HG03103 (cell line): ENCODE results near the gene NAPB.
"Not testable (repeated sequence)": the region's sequence is repeated elsewhere in the genome, so short reads cannot be mapped to it uniquely, and the experiment has no call there.

Source experiments
- ATAC-seq: cut with Tn5 transposase; IDR thresholded peaks from one replicate; pipeline ENCODE4 v1.9.1; 2021; ENCODE audit warnings: low read depth; ENCODE audit not compliant: unreplicated experiment

The NAPB gene

DNA sequence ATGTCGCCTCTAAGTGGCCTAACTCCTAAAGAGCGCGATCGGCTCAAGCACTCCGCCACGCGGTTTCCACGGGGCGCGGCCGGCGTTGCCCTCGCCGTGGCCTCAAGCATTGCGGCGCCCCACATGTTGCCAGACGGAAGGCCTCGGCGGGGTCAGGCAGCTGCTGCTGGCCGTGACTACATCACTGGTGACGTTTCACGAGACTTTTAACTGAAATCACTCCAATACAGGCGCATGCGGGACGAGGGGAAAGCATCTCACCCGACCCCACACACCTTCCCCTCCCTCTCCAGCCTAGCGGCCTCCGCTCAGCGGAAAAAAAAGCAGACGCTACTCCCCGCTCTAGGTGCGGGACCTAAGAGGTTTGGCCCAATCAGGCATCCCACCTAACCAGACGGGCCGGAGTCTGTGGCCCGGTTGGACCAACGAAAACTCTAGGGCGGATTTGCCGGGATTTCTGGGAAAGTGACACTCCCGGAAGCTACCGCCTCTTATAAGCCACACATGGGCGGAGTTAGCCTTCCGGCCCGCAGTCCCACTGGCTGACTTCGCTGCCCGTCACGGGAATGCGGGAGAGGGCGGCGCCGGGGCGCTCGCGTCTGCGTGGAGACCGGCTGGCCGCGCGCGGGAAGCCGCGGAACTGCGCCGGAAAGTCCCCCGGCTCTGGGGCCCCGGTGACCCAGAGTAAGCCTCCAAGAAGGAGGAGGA lies 70.9 kb downstream of the NAPB start, which contains the start of gene NXT1:
NXT1 (plus strand) TSS at position 596 of the 708 bp plus-strand sequence. CDS start 3,251 bp downstream, outside the sequence.
- ATAC-seq = peak; percentile 80

DNA sequence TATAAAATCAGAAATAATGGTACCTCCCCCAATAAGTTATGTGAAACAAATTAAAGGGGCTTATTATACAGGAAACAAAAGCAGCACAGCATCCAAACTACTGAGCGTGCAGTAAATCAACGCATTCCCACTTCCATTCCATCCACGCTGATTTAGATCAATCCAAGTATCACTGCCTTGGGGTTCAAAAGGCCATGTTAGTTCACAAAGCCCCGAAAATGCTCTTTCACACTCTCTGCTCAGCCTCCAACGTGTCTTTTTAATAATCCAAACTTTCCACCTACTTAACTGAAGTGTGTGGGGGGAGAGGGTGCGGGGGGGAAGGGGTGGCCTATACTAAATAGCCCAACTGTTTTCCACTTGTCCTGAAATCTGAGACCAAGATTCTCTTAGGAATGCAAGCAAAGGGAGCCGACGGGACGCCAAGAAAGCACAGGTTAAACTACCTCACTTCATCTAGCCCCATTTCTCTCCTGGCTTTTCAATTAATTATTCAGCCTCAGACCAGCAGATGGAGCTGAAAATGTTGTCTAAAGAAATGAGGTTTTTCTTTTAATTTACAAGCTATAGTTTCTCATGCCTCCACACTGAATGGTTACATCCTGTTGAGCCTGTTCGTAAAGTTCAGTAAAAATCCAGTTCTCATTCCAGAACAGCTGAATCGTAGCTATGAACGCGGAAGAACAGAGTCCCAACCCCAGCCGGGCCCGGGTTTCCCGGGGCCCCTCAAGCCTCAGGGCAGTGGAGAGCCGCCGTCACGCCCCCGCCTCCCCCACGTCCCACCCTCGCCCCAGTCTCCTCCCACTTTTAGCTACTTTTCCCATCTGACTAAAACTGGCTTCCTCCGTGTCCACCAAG lies 71.7 kb downstream of the NAPB start:
- peak; percentile 36 for ATAC-seq

DNA sequence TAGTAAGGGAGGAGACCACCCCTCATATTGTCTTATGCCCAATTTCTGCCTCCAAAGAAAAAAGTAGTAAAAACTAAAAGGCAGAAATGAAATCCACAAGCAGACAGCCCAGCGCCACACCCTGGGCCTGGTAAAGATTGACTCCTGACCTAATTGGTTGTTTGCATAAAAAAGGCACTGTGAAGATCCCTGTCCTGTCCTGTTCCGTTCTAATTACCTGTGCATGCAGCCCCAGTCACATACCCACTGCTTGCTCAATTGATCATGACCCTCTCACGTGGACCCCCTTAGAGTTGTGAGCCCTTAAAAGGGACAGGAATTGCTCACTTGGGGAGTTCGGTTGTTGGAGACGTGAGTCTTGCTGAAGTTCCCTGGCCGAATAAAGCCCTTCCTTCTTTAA lies 72.8 kb downstream of the NAPB start:
- not testable (repeated sequence) for ATAC-seq

DNA sequence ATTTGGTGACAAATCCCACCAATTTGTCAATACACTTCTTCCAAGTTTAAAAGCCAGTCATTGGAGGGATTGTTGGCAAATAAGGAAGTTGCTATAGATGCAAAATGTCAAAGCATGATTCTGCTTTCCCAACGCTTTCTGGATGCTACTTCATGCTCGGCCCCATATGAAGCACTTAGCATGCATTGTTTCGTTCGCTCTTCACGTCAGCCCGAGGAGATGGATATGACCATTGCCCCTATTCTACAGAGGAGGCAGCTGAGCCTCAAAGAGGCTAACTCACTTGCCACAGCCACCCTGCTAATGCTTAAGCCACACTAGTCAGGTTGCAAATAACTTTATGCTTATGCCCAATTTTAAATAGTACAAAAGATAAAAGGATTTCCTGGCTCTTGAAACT lies 73.5 kb downstream of the NAPB start:
- ATAC-seq = no peak

DNA sequence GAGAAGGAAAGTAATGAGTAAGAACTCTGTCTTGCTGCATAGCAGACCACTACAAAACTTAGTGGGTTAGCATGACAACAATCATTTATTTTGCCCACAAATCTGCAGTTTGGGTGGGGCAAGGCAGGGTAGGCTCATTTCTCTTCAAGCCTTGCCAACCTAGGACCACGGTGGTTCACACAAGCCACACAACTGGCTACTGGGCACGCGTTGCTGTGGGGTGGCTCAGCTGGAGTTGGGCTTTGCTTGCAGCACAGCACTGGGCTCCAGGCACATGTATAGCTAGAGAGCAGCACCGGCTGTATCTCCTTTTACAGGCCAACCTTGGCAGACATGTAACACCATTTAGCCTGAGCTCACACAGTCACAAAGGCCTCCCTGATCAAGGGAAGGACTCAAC lies 75.3 kb downstream of the NAPB start:
- no peak for ATAC-seq

DNA sequence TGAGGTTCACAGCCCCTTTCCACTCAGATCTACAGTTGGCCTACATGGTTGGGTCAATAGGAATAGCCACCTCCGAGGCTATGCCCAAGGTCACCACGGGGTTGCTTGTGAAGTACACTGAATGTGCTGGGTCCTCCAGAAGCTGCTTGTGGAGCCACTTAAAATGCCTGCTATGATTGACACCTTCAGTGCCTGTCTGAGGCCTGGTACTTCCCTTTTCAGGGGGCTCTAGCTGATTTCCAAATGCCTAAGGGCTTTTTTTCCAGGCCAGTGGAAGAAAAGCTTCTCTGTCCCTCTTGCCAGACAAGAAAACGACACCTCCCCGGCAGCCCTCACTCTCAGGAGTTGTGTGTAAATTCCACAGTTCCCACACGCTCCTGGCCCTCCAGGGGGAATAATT lies 77.0 kb downstream of the NAPB start:
- no peak for ATAC-seq

DNA sequence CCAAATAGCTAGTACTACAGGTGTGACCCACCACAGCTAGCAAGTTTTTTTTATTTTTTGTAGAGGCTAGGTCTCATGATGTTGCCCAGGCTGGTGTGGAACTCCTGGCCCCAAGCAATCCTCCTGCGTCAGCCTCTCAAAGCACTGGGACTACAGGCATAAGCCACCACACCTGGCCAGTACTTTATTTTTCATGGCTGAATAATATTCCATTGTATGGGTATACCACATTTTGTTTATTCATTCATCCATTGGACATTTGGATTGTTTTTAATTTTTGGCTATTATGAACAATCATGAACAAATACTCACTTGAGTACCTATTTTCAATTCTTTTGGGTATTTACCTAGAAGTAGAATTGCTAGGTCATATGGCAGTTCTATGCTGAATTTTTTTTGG lies 77.7 kb downstream of the NAPB start:
- no peak for ATAC-seq

DNA sequence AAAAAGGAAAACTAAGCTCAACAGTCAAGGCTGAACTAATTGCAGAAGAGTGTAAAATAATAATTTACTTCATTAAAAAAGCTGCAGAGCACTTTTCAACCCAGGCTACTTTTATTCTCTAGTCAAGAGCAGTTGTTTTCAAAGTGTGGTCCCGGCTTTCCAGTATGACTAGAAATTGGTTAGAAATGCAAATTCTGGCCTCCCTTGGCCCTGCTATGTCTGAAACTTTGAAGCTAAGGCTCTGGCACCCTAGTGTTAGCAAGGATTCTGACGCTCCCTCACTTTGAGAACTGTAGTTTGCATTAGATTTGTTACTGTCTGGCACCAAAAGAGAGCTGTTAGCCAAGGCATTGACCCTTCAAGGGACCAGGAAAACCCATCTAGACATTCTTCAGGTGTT lies 80.2 kb downstream of the NAPB start:
- no peak for ATAC-seq

DNA sequence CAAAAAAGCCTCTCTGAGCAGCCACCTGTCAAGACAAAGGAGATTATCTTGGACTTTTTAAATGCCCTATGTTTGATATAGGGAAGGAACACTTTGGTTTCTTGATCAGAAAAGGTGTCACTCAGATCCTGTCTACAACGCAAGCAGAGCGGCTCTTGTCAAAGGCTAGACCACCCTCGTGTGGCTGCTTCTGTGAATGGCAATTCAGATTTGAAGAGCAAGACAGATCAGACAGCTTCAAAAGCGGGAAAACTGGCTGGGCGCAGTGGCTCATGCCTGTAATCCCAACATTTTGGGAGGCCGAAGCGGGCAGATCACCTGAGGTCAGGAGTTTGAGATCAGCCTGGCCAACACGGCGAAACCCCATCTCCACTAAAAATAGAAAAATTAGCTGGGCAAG lies 80.8 kb downstream of the NAPB start:
- no peak for ATAC-seq

DNA sequence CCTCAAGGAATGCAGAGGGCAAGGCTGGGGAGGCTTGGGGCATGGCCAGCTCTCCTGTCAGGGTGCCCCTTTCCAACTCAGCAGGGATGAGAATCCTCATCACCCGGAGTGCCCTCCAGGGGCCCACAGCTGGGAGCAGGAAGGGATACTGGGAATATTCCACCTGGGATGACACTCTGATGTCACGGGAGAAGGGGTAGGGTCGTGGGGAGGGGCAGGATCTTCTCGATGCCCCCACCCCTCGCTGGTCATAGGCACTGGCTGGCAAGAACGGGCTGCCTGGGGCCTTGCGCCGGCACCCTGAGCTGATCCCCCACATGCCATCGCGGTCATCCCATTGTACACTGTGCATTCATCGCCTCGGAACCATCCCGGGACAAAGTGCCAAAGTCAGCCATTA lies 81.3 kb downstream of the NAPB start:
- ATAC-seq = no peak

DNA sequence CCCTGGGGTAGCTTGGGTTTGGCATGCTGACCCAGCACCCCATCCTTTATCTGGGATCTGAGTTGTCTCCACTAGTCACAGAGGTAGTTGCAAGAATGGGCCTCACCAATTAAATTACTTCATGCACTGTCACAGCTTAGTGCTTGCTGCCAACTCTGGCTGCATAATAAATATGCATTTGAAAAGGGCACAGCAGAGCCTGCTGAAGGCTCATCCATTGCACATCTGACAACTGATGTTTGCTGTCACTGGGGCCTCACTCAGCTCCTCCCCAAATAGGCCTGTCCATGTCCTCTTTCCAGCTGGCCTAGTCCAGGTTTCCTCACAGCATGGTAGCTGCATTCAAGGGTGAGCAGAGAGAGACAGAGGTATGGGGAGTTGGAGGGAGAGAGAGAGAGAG lies 84.0 kb downstream of the NAPB start:
- no peak for ATAC-seq

DNA sequence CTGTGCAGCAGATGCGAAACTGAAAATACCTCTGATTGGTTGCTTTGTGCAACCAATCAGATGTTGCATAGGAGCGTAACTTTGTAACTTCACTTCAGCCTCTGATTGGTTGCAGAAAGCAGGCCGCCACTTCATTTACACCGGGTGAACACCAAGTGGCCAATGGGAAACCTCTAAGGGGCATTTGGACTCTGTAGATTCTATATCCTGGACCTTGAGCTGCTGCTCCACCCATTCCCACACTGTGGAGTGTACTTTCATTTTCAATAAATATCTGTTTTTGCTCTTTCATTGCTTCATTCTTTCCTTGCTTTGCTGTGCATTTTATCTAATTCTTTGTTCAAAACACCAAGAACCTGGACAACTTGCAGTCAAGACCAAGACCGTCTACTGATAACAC lies 84.8 kb downstream of the NAPB start:
- no peak for ATAC-seq

DNA sequence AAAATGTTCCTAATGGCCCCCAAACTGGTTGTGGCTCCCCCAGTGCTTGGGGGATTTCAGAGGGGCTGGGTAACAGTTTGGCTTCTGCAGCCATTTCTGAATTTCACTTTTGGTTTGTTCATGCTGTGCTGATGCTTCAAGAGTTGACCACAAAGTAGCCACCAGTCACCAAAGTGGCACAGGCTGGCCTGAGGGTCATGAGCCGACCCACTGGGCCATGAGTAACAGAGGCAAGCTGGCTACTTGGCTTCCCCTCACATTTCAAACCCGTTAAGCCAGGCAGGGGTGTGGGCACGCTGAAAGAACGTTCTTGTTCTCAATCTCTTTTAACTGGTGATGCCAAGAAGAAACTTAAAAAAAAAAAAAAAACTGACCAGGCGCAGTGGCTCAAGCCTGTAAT lies 85.8 kb downstream of the NAPB start:
- ATAC-seq = no peak

DNA sequence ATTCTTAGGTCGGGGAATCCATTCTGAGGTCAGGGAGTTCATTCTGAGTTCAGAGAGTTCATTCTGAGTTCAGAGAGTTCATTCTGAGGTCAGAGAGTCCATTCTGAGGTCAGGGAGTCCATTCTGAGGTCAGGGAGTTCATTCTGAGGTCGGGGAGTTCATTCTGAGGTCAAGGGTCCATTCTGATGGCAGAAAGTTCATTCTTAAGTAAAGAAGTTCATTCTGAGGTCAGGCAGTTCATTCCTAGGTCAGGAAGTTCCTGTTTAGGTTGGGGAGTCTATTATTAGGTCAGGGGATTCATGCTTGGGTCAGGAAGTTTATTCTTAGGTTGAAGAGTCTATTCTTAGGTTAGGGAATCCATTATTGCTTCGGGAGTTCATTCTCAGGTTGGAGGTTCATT lies 87.2 kb downstream of the NAPB start:
- ATAC-seq = no peak

DNA sequence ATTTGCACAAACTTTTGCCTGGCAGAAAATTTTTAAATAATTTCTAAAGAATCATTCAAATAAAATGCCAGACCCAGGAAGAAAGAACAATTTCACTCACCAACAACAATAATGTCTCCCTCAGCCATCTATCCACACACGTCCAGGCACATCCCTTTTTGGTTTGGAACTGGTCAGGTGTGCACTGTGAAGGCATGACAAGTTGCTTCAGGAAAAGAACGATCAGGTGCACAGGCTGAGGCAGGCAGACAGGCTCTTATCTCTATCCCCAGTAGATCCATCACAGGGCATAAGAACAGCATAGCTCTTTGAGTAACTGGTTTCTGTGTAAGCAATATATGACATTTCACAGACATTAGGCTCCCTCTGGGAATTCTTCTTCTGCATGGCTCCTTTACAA lies 88.8 kb downstream of the NAPB start:
- no peak for ATAC-seq

DNA sequence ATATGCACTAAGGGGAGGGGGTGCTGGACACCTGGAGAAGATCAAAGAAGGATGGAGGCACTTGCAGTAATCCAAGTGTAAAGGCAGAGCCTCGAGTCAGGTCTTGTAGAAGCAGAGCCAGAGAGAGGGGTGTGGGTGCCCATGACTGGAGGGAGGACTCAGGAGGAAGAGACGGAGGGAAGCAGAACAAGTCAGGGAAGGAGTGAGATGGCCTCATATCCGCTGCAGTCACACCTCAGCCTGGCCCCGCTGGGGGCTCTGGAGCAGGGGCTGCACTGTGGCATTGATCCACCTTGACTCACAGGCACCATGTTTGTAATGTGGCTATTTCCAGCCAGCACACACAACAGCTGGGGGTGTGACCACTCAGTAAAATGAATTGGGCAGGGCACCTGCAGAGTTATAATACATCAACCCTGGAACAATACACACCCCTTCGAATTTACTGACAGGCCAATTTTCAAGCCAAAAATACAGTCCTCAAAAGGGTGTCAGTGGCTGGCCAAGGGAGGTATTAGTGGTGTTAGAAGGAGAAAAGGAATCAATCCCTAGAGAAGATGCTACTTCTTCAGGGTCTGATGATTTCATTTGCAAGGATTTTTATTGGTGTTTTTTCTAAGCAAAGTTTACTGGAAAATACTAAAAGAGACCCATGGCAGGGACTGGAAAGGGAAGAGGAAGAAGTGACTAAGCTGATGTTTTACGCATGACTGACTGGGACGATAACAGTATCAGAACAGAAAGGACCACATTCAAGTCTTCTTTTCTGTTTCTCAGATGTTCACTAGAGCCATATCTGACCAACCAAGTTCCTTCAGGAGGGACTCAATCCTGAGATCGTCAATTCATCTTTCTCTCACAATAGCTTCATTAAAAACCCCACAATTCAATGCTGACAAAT lies 89.6 kb downstream of the NAPB start:
- ATAC-seq = no peak

DNA sequence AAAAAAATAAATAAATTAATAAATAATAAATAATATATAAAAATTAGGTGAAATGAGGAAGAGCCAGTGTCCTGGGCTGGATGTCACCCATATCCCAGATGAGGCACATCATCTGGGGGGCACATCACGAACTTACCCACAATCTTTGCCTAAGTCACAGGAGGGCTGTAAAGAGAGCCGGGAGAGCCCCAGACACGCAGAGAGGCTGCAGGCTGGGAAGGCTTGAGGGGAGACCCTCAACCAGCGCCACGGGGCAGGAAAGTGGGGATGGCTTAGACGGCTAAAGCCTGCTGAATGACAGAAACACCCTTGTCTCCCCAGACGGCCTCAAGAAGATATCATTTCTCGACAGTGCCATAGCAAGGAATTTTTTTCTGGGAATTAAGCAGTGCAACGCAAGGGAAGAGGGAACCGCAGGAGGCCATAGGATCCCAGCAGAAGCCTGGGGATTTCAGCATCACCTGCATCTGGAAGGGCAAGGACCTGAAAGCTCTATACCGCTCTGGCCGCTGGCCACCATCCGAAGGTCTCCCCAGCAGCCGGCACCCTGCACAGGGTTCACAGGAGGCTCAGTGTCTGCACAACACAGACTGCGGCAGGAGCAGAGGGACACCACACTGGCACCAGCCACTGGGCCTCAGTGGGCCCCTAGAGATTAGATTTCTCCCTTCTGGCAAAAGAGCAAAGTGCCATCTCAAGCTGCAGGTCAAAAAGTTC lies 93.5 kb downstream of the NAPB start:
- ATAC-seq = no peak

DNA sequence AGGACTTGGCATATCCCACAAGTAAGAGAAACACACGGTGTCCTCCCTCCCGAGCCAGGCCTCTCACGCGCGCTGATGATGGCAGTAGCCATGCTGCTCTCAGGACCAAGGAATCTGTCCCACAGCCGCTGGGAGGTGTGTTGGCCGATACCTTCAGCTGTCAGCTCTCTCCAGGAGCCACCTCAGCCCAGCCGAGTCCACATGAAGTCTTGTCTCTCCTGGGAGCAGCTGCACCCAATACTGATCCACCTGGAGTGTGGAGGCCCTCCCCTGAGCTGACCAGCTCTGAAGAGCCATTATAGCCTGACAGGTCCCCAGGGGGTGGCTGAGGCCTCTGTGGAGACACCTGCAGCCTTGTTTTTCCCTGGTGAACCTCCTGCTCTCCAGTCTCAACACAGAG lies 94.5 kb downstream of the NAPB start:
- no peak for ATAC-seq

DNA sequence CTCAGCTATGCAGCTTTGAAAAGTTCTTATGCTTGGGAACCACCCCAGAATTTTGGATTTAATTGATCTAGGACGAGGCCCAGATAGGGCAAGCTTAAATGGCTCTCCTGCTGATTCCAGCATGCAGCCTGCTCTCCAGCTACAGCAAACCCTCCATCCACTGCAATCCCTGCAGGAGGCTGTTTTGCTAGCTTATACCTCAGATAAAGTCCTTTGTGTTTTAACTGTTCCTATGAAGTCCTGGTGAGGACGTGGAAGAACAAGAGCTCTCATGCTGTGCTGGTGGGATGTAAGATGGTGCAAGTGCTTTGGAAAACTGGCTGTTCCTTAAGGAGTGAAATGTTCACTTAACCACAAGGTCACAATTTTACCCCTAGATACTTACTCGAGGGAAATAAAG lies 96.2 kb downstream of the NAPB start:
- ATAC-seq = no peak
